Body of pancreas (tissue), 4 donors: ENCODE results near the gene TRMT61A.

Experiments
- POLR2A ChIP-seq, 3 donors: fragments of 450-650 bp; IDR thresholded peaks; one replicate each; pipeline ENCODE4 v1.6.1; 2016; ENCODE audit warnings: antibody characterized with exemption in 3 of 3, mild to moderate bottlenecking in 2 of 3
- TF ChIP-seq, protein P1 (sequence below), 7 experiments: fragments of 450-650 bp in 4 of 7; fragments of 200-600 bp in 3 of 7; sonication (generic) in 3 of 7; IDR thresholded peaks; one replicate each; pipeline ENCODE4 v1.5.1; 2016 to 2019; ENCODE audit warnings: antibody characterized with exemption in 7 of 7

DNA sequence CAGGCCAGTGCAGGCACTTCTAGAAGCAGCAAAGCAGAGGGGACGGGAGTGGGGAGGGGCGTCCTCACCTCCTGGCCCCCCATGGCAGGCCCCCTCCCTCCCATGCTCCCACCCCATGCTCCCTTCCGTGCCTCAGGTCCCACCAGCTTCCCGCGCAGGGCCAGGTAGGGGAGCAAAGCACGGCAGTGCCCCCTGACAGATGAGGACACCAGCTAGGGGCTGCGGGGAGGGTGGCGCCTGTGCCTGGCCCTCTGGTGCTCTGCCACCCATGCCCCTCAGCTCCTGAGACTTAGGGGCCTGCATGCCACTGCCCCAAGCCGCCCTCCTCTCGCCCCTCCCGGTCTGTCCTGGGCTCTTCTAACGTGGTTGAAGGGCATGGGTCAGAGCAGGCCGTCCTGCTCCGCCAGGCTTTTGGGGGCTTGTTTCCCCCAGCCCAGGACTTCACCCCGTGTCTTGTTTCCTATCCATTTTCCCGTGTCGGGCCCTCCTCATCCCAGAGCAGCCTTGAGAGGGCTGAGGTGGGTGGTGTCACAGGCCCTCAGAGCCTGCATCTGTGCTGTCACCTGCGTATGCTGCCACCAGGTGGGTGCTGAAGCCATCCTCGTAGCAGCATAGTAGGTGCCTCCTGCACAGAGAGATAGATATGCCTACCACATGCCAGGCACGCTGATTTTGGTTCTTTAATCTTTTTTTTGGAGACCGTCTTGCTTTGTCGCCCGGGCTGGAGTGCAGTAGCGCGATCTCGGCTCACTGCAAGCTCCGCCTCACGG lies 10.2 kb downstream of the TRMT61A start:
- TF ChIP-seq, protein P1, sequence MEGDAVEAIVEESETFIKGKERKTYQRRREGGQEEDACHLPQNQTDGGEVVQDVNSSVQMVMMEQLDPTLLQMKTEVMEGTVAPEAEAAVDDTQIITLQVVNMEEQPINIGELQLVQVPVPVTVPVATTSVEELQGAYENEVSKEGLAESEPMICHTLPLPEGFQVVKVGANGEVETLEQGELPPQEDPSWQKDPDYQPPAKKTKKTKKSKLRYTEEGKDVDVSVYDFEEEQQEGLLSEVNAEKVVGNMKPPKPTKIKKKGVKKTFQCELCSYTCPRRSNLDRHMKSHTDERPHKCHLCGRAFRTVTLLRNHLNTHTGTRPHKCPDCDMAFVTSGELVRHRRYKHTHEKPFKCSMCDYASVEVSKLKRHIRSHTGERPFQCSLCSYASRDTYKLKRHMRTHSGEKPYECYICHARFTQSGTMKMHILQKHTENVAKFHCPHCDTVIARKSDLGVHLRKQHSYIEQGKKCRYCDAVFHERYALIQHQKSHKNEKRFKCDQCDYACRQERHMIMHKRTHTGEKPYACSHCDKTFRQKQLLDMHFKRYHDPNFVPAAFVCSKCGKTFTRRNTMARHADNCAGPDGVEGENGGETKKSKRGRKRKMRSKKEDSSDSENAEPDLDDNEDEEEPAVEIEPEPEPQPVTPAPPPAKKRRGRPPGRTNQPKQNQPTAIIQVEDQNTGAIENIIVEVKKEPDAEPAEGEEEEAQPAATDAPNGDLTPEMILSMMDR (IDR thresholded peaks at IDR 0.05) = no peak
- TF ChIP-seq POLR2A (IDR thresholded peaks at IDR 0.05) = no peak
